K562 (cell line): ENCODE results near the gene MAGI2. TPM values are rescaled to one million over a fixed set of nuclear protein-coding genes. Genes with fewer than 3 reads are reported as not detected.

ENCODE experiments used
- ATAC-seq: fragments of 200-7000 bp; cut with Tn5 transposase; 3 replicates; pipeline ENCODE4 v1.9.1; 2020; ENCODE audit warnings: moderate library complexity
- BruUV-seq: library from RNA; stranded (reverse); fragments of 400-500 nt; replicated peaks from 2 replicates; lab custom pipeline; 2021; lab: Mats Ljungman, UMichigan
- CTCF ChIA-PET: fragments of 300-600 bp; formaldehyde crosslinking; extraction: SDS; loops from one replicate; lab custom pipeline; 2021; ENCODE audit warnings: low intra/inter-chr PET ratio; lab: Yijun Ruan, JAX
- POLR2A ChIA-PET: fragments of 300-600, 350-650 bp; sonication (Branson Sonifier 250); formaldehyde crosslinking; extraction: SDS; loops from one replicate; lab custom pipeline; 2021; ENCODE audit warnings: antibody characterized with exemption, inconsistent platforms; lab: Yijun Ruan, JAX
- DNase-seq, 4 experiments: peaks; one replicate each; pipeline versions ENCODE4 v3.0.0 to v3.0.0-alpha.2; 2011 to 2018; ENCODE audit warnings: low spot score in 3 of 4, mixed read lengths in 3 of 4; ENCODE audit errors: extremely low read depth in 1 of 4
- FAIRE-seq: peaks from 2 replicates; lab custom pipeline; 2011; peaks lifted over from hg19 to GRCh38; lab: Jason Lieb, UNC
- H2AFZ ChIP-seq: 2 replicates; pipeline ENCODE4 v1.6.0; 2011; ENCODE audit warnings: low read depth, low read length, control low read depth, inconsistent platforms
- H3K27ac ChIP-seq: fragments of 200-600 bp; 3 replicates; pipeline ENCODE4 v1.8.0; 2011; ENCODE audit warnings: low read depth, mild to moderate bottlenecking, control low read depth, inconsistent platforms, low read length, moderate library complexity, mixed read lengths; ENCODE audit errors: extremely low read depth
- H3K27me3 ChIP-seq, 2 experiments: fragments of 300-600 bp in 1 of 2; 2 replicates in 1 of 2; 3 replicates in 1 of 2; pipeline versions ENCODE4 v1.6.0 to v1.8.0; 2011; ENCODE audit warnings: inconsistent platforms in 2 of 2, low read length in 2 of 2, mild to moderate bottlenecking in 1 of 2, mixed read lengths in 1 of 2, moderate library complexity in 1 of 2; ENCODE audit not compliant: control insufficient read depth in 2 of 2, insufficient read depth in 2 of 2
- H3K36me3 ChIP-seq: fragments of 300-600 bp; 3 replicates; pipeline ENCODE4 v1.8.0; 2011; ENCODE audit warnings: mild to moderate bottlenecking, low read length, inconsistent platforms; ENCODE audit not compliant: control insufficient read depth, insufficient read depth
- H3K4me1 ChIP-seq, 2 experiments: fragments of 200-600 bp in 1 of 2; replicated peaks in 1 of 2; 2 replicates in 1 of 2; 3 replicates in 1 of 2; pipeline versions ENCODE4 v1.5.1 to v1.8.0; 2011; ENCODE audit warnings: inconsistent platforms in 2 of 2, low read length in 2 of 2, mild to moderate bottlenecking in 1 of 2, mixed read lengths in 1 of 2, moderate library complexity in 1 of 2; ENCODE audit not compliant: control insufficient read depth in 2 of 2, insufficient read depth in 2 of 2
- H3K4me2 ChIP-seq: 2 replicates; pipeline ENCODE4 v1.6.1; 2011; ENCODE audit warnings: low read length, control low read depth, inconsistent platforms, mixed read lengths; ENCODE audit not compliant: insufficient read depth
- H3K4me3 ChIP-seq: fragments of 200-600 bp; sonication (generic), shearing (Covaris generic); 2 replicates; pipeline ENCODE4 v1.5.1; 2016; ENCODE audit warnings: control low read depth, inconsistent platforms
- H3K79me2 ChIP-seq: fragments of 200-600 bp; 3 replicates; pipeline ENCODE4 v1.8.0; 2011; ENCODE audit warnings: low read length, inconsistent platforms; ENCODE audit not compliant: control insufficient read depth, insufficient read depth
- H3K9ac ChIP-seq, 2 experiments: 2 replicates each; pipeline versions ENCODE4 v1.6.0 to v1.6.1; 2011; ENCODE audit warnings: low read depth in 2 of 2, low read length in 2 of 2, control low read depth in 1 of 2, inconsistent platforms in 1 of 2, mild to moderate bottlenecking in 1 of 2, mixed read lengths in 1 of 2; ENCODE audit not compliant: insufficient read depth in 1 of 2
- H3K9me1 ChIP-seq: one replicate; pipeline ENCODE4 v1.6.0; 2011; ENCODE audit warnings: inconsistent platforms, mild to moderate bottlenecking, low read length, moderate library complexity; ENCODE audit not compliant: control insufficient read depth, insufficient read depth
- H3K9me3 ChIP-seq: replicated peaks from 2 replicates; pipeline ENCODE4 v1.5.1; 2011; ENCODE audit warnings: low read depth, low read length, inconsistent platforms; ENCODE audit not compliant: control insufficient read depth, insufficient read depth
- H4K20me1 ChIP-seq: replicated peaks from 2 replicates; pipeline ENCODE4 v1.6.1; 2011; ENCODE audit warnings: low read length, inconsistent platforms, mixed read lengths; ENCODE audit not compliant: control insufficient read depth, insufficient read depth
- EGR1 ChIP-seq: fragments of 450-650 bp; conservative IDR thresholded peaks from 2 replicates; pipeline ENCODE4 v1.6.1; 2017; ENCODE audit warnings: mild to moderate bottlenecking
- JUNB ChIP-seq: fragments of 450-650 bp; formaldehyde crosslinking; conservative IDR thresholded peaks from 2 replicates; pipeline ENCODE4 v1.4.0; 2020; ENCODE audit warnings: mild to moderate bottlenecking
- SOX6 ChIP-seq: fragments of 450-650 bp; IDR thresholded peaks from 2 replicates; pipeline ENCODE4 v1.6.1; 2014; ENCODE audit warnings: mild to moderate bottlenecking
- SUPT5H ChIP-seq: fragments of 450-650 bp; IDR thresholded peaks from 2 replicates; pipeline ENCODE4 v1.6.1; 2016
- ZNF165 ChIP-seq: fragments of 250-450 bp; sonication (Bioruptor Pico); IDR thresholded peaks from 2 replicates; pipeline ENCODE4 v1.4.0; 2020; ENCODE audit warnings: borderline replicate concordance
- whole genome bisulfite sequencing: fragments of 100-300 bp; shearing (Covaris generic); methylation state at CpG from one replicate; pipeline ENCODE4 v1.1.6; 2016; ENCODE audit warnings: low coverage, mixed read lengths; ENCODE audit not compliant: insufficient coverage; ENCODE audit errors: missing lambda C conversion rate; 5-methylcytosine and 5-hydroxymethylcytosine counted together
- in situ Hi-C: fragments of 300-500 bp; cut with MboI; formaldehyde crosslinking; loops from 4 replicates; pipeline ENCODE4 v1.15.0; 2018; ENCODE audit warnings: inconsistent platforms, mixed read lengths
- intact Hi-C: fragments of 100-400 bp; cut with micrococcal nuclease; formaldehyde crosslinking; loops from 2 replicates; pipeline ENCODE4 v1.14.2; 2022
- polyA plus RNA-seq, 8 experiments: library from polyadenylated mRNA; depleted of rRNA in 4 of 8; stranded (reverse) in 5 of 8; unstranded in 3 of 8; fragments of >200 nt; fragmentation: Nextera tagmentation in 2 of 8; fragmentation: Illumina TruSeq in 1 of 8; extraction: Ambion mirVana in 2 of 8; extraction: Trizol in 1 of 8; gene quantifications; 2 replicates each; pipeline versions ENCODE4 v1.2.1 to v1.2.3, GENCODE V29; 2011 to 2014; ENCODE audit warnings: inconsistent platforms in 1 of 8, missing spikeins in 1 of 8
- total RNA-seq, 7 experiments: library from RNA; depleted of rRNA in 6 of 7; stranded (reverse); fragments of >200 nt in 6 of 7; fragmentation: Illumina TruSeq in 2 of 7; extraction: Trizol in 2 of 7; gene quantifications; 2 replicates each; pipeline versions ENCODE4 v1.2.1 to v1.2.3, GENCODE V29; 2011 to 2021; ENCODE audit warnings: low replicate concordance in 1 of 7
- TF ChIP-seq, protein P1 (sequence below): fragments of 450-650 bp; conservative IDR thresholded peaks from 2 replicates; pipeline ENCODE4 v1.6.1; 2016; ENCODE audit warnings: missing genetic modification characterization, low read depth, mild to moderate bottlenecking, control low read depth, missing compliant biosample characterization
- TF ChIP-seq, protein P2 (sequence below): fragments of 250-450 bp; sonication (Bioruptor Pico); IDR thresholded peaks from 2 replicates; pipeline ENCODE4 v1.4.0; 2020; ENCODE audit warnings: borderline replicate concordance

The MAGI2 gene
- total and polyA plus RNA-seq, 9 of the 15 experiments (the other 6 are each of a cell fraction or from before 2014, with no cell fraction given): 0.27 to 1.4 (median 0.70) TPM

DNA sequence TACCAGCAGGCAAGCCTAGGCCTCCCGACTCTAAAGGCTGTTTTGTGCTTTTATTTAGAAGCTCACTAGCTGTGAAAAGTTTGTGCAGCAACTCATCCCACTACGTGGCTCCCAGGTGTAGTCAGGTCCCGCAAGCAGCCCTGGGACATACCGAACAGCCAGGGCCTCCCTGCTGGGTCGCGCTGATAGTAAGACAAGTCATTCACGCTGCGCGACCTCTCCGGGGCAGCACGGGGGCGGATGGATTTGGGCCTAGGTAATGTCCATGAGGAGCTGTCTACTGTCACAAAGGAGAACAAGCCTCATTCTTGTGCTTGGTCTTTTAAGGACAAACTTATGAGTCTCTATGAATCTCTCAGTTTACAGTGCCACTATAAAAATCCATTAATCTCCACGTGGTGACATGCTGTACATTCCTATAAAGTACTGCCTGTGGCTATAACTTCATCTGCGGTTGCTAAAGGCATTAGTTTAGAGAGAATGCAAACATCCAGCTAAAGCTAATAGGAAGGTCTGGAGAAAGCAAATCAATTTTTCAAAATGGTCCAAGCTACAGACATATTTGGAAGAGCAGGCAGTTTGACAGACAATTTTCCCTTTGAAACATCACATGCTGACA, 1108.1 kb downstream of the MAGI2 start:
- in situ Hi-C loops: no loop called here
- no peak for FAIRE-seq
- H3K9me3 ChIP-seq: no peaks in the 10 kb centered on the region

More for the DNA sequence above, 1108.1 kb downstream of the MAGI2 start:
- Histone ChIP-seq H3K9me1 (no peaks in the 10 kb centered on the region), H3K79me2 (no peaks in the 10 kb centered on the region), H3K27ac (no peak overlapping the region), H3K4me2 (no peak overlapping the region), H3K27me3 (no peaks in the 10 kb centered on the region), H3K4me1 (no peaks in the 10 kb centered on the region), H2AFZ (no peak overlapping the region), H3K4me3 (no peak overlapping the region), H3K9ac (no peak overlapping the region), H4K20me1 (no peaks in the 10 kb centered on the region), H3K36me3 (no peaks in the 10 kb centered on the region)
- DNase-seq (peak in 2 of 4 experiments; percentile 12 to 15), ATAC-seq (peak; percentile 45; the same call in 2 of the 3 replicates)
- intact Hi-C loops: no loop called here
- WGBS: under 1% methylated on average over 14 of the region's 14 CpGs
- no TSS peak for BruUV-seq
- TF ChIP-seq SOX6 (no peak), ZNF165 (CRISPR knock-in tag) (no peak), JUNB (CRISPR knock-in tag) (no peak), SUPT5H (no peak), EGR1 (peak; percentile 32; the same call in 1 of the 2 replicates)
- TF ChIP-seq, protein P1, sequence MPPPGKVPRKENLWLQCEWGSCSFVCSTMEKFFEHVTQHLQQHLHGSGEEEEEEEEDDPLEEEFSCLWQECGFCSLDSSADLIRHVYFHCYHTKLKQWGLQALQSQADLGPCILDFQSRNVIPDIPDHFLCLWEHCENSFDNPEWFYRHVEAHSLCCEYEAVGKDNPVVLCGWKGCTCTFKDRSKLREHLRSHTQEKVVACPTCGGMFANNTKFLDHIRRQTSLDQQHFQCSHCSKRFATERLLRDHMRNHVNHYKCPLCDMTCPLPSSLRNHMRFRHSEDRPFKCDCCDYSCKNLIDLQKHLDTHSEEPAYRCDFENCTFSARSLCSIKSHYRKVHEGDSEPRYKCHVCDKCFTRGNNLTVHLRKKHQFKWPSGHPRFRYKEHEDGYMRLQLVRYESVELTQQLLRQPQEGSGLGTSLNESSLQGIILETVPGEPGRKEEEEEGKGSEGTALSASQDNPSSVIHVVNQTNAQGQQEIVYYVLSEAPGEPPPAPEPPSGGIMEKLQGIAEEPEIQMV: no peak
- TF ChIP-seq, protein P2, sequence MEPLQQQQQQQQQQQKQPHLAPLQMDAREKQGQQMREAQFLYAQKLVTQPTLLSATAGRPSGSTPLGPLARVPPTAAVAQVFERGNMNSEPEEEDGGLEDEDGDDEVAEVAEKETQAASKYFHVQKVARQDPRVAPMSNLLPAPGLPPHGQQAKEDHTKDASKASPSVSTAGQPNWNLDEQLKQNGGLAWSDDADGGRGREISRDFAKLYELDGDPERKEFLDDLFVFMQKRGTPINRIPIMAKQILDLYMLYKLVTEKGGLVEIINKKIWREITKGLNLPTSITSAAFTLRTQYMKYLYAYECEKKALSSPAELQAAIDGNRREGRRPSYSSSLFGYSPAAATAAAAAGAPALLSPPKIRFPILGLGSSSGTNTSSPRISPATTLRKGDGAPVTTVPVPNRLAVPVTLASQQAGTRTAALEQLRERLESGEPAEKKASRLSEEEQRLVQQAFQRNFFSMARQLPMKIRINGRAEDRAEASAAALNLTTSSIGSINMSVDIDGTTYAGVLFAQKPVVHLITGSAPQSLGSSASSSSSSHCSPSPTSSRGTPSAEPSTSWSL (CRISPR knock-in tag): no peak
- CTCF ChIA-PET: no interaction called here
- POLR2A ChIA-PET: interaction anchor here (0.8 to 1.1 kb wide), 2 partner anchors 9 to 51 kb away, joined by 3 read pairs; no protein-coding TSS in a partner anchor
